Stomach (tissue), 9 donors: Measurements from ENCODE around the gene MUC21. TPM values are rescaled to one million over a fixed set of nuclear protein-coding genes. Genes with fewer than 3 reads are reported as not detected.
"Not testable (repeated sequence)": the region's sequence is repeated elsewhere in the genome, so short reads cannot be mapped to it uniquely, and the experiment has no call there.

ENCODE experiments used
- DNase-seq, 2 donors: peaks; one replicate each; pipeline versions ENCODE4 v3.0.0 to v3.0.0-alpha.2; 2013 to 2019
- H3K27ac ChIP-seq, 5 donors: fragments of 200-600 bp in 4 of 5; sonication (generic) in 4 of 5; one replicate each; pipeline ENCODE4 v1.5.1; 2013 to 2019; ENCODE audit warnings: mild to moderate bottlenecking in 1 of 5, moderate library complexity in 1 of 5
- H3K27me3 ChIP-seq, 3 donors: fragments of 200-600 bp; sonication (generic); one replicate each; pipeline ENCODE4 v1.5.1; 2017 to 2019; ENCODE audit warnings: mixed run types in 1 of 3
- H3K36me3 ChIP-seq, 4 donors: fragments of 200-600 bp; sonication (generic); 1 replicate in 3 of 4; 2 replicates in 1 of 4; pipeline ENCODE4 v1.5.1; 2016 to 2019
- H3K4me1 ChIP-seq, 4 donors: fragments of 200-600 bp; sonication (generic); one replicate each; pipeline ENCODE4 v1.5.1; 2016 to 2019
- H3K4me3 ChIP-seq, 4 donors: fragments of 200-600 bp; sonication (generic) in 3 of 4; one replicate each; pipeline ENCODE4 v1.5.1; 2016 to 2019; ENCODE audit warnings: mild to moderate bottlenecking in 1 of 4
- H3K9me3 ChIP-seq, 4 donors: fragments of 200-600 bp; sonication (generic); one replicate each; pipeline ENCODE4 v1.5.1; 2016 to 2019
- EP300 ChIP-seq: sonication (generic); formaldehyde crosslinking; IDR thresholded peaks from one replicate; pipeline ENCODE4 v1.6.1; 2017; ENCODE audit warnings: antibody characterized with exemption
- POLR2A ChIP-seq, 4 donors: fragments of 450-650 bp; IDR thresholded peaks; one replicate each; pipeline ENCODE4 v1.6.1; 2016; ENCODE audit warnings: antibody characterized with exemption in 4 of 4, control low read depth in 2 of 4, mild to moderate bottlenecking in 1 of 4, moderate library complexity in 1 of 4
- POLR2AphosphoS5 ChIP-seq, 3 donors: sonication (generic); formaldehyde crosslinking; IDR thresholded peaks; one replicate each; pipeline ENCODE4 v1.6.1; 2016; ENCODE audit warnings: antibody characterized with exemption in 3 of 3
- WGBS, 5 donors: extraction: QIAGEN DNeasy Blood & Tissue Kit in 3 of 5; methylation state at CpG; one replicate each; pipeline versions ENCODE4 v1.1.5 to v1.1.7; 2013 to 2018; 5-methylcytosine and 5-hydroxymethylcytosine counted together
- intact Hi-C: fragments of 100-400 bp; cut with DNase I; formaldehyde crosslinking; loops from one replicate; pipeline ENCODE4 v1.15.1; 2023; ENCODE audit warnings: low total_unique reads
- polyA plus RNA-seq, 3 donors: library from polyadenylated mRNA; stranded (reverse); fragments of 200-250 nt; gene quantifications; one replicate each; pipeline ENCODE4 v1.2.3, GENCODE V29; 2013
- total RNA-seq, 5 donors: library from RNA; depleted of rRNA; stranded (reverse); fragments of >200 nt; gene quantifications; one replicate each; pipeline versions ENCODE4 v1.1.0 to v1.2.3, GENCODE V29; 2014 to 2016
- TF ChIP-seq, protein P1 (sequence below), 7 experiments: fragments of 450-650 bp in 4 of 7; fragments of 200-600 bp in 3 of 7; sonication (generic) in 3 of 7; IDR thresholded peaks; one replicate each; pipeline ENCODE4 v1.5.1; 2016 to 2019; ENCODE audit warnings: antibody characterized with exemption in 7 of 7, control low read depth in 2 of 7, mild to moderate bottlenecking in 1 of 7
- donor health status: healthy with polysubstance abuse.
- donor health status: Bipolar disorder and iron deficiency.
- donor health status: healthy.

MUC21 gene
- total and polyA plus RNA-seq, 8 donors = 0.18 to 131 (median 1.6) TPM; not detected in 1

DNA sequence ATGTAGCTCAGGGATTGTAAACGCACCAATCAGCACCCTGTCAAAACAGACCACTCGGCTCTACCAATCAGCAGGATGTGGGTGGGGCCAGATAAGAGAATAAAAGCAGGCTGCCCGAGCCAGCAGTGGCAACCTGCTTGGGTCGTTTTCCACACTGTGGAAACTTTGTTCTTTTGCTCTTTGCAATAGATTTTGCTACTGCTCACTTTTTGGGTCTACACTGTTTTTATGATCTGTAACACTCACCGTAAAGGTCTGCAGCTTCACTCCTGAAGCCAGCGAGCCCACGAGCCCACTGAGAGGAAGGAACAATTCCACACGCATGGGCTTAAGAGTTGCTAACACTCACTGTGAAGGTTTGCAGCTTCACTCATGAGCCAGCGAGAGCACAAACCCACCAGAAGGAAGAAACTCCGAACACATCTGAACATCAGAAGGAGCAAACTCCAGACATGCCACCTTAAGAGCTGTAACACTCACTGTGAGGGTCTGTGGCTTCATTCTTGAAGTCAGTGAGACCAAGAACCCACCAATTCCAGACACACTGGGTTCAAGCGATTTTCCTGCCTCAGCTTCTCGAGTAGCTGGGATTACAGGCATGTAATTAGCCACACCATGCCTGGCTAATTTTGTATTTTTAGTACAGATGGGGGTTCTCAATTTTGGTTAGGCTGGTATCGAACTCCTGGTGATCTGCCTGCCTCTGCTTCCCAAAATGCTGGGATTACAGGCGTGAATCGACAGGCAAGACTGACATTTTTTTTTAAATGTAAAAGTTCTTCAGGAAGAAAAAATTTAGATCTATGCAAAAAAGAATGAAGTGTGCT lies 38.4 kb downstream of the MUC21 start:
- H3K9me3 ChIP-seq, H3K4me1 ChIP-seq, H3K36me3 ChIP-seq, H3K4me3 ChIP-seq, DNase-seq, intact Hi-C loops, H3K27ac ChIP-seq: not testable (repeated sequence)
- peaks cover 0 to 17% (median 0%) of the 10 kb centered on the region in 3 donors for H3K27me3 ChIP-seq
- 70 to 78% (median 72%) methylated on average over 15 of the region's 15 CpGs for whole genome bisulfite sequencing, 5 donors

DNA sequence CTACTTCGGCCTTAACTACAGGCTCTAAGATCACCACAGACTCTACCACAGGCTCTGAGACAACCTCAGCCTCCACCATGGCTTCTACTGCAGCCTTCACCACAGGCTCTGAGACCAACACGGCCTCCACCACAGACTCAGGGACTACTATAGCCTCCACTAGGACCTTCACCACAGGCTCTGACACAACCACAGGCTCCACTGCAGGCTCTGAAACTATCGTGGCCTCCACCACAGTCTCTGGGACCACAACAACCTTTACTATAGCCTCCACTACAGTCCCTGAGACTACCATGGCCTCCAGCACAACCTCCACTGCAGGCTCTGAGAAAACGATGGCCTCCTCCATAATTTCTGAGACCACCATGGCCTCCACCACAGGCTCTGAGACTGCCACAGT lies 42.1 kb downstream of the MUC21 start:
- no peaks in the 10 kb centered on the region for H3K9me3 ChIP-seq
- DNase-seq = no peak
- no peaks in the 10 kb centered on the region for H3K4me1 ChIP-seq
- WGBS, 5 donors = 82 to 90% (median 87%) methylated on average over 4 of the region's 4 CpGs
- no peak for TF ChIP-seq POLR2AphosphoS5 (IDR thresholded peaks at IDR 0.05)
- TF ChIP-seq, protein P1, sequence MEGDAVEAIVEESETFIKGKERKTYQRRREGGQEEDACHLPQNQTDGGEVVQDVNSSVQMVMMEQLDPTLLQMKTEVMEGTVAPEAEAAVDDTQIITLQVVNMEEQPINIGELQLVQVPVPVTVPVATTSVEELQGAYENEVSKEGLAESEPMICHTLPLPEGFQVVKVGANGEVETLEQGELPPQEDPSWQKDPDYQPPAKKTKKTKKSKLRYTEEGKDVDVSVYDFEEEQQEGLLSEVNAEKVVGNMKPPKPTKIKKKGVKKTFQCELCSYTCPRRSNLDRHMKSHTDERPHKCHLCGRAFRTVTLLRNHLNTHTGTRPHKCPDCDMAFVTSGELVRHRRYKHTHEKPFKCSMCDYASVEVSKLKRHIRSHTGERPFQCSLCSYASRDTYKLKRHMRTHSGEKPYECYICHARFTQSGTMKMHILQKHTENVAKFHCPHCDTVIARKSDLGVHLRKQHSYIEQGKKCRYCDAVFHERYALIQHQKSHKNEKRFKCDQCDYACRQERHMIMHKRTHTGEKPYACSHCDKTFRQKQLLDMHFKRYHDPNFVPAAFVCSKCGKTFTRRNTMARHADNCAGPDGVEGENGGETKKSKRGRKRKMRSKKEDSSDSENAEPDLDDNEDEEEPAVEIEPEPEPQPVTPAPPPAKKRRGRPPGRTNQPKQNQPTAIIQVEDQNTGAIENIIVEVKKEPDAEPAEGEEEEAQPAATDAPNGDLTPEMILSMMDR (IDR thresholded peaks at IDR 0.05) = no peak
- TF ChIP-seq EP300 = no peak
- TF ChIP-seq POLR2A (IDR thresholded peaks at IDR 0.05) = no peak
- intact Hi-C loops = no loop called here
- H3K27me3 ChIP-seq = peaks cover 0 to 41% (median 0%) of the 10 kb centered on the region in 3 donors
- no peak overlapping the region for H3K27ac ChIP-seq
- no peaks in the 10 kb centered on the region for H3K36me3 ChIP-seq
- H3K4me3 ChIP-seq = no peak overlapping the region

DNA sequence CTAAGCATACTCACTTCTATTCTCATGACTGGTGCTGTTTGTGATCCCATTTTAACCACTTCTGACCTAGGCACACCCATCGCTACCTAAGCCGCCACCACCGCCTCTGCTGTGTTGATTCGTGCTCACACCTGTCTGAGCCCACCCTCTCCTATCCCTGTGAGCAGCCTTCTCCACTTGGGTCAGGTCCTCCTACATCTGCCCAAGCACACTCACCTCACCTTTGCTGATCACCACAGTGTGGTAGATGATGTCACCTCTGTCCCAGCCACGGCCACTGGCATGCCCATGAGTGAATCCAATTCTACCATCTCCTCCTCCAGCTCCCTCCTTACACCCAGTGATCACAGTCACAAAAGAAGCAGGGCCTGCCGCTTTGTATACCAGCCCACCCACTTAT lies 47.6 kb downstream of the MUC21 start:
- TF ChIP-seq POLR2AphosphoS5 (IDR thresholded peaks at IDR 0.05) = no peak
- TF ChIP-seq, protein P1 (IDR thresholded peaks at IDR 0.05) = no peak
- TF ChIP-seq POLR2A (IDR thresholded peaks at IDR 0.05) = no peak
- TF ChIP-seq EP300 = no peak
- no peaks in the 10 kb centered on the region for H3K36me3 ChIP-seq
- no peak overlapping the region for H3K4me3 ChIP-seq
- 84 to 95% (median 94%) methylated on average over 6 of the region's 6 CpGs for WGBS, 5 donors
- peaks cover 0 to 10% (median 3%) of the 10 kb centered on the region in 4 donors for H3K4me1 ChIP-seq
- DNase-seq = no peak
- no peaks in the 10 kb centered on the region for H3K9me3 ChIP-seq
- intact Hi-C loops = no loop called here
- peaks cover 0 to 32% (median 0%) of the 10 kb centered on the region in 3 donors for H3K27me3 ChIP-seq
- H3K27ac ChIP-seq = no peak overlapping the region

DNA sequence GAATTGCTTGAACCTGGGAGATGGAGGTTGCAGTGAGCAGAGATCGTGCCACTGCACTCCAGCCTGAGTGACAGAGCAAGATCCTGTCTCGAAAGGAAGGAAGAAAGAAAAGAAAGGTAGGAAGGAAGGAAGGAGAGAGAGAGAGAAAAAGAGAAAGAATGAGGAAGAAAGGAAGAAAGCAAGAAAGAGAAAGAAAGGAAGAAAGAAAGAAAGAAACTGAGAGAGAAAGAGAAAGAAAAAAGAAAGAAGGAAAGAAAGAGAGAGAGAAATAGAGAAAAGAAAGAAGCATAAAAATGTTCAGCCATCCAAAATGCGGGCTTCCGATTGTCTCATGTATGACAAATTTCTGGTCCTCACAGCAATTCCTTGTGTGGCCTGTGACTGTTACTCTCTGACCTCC lies 49.6 kb downstream of the MUC21 start:
- 89 to 96% (median 94%) methylated on average over 4 of the region's 4 CpGs for WGBS, 5 donors
- Histone ChIP-seq H3K9me3 (no peaks in the 10 kb centered on the region), H3K4me3 (no peak overlapping the region), H3K4me1 (peaks cover 8 to 29% (median 22%) of the 10 kb centered on the region in 4 donors), H3K27ac (no peak overlapping the region), H3K36me3 (no peaks in the 10 kb centered on the region), H3K27me3 (peaks cover 0 to 14% (median 0%) of the 10 kb centered on the region in 3 donors)
- TF ChIP-seq POLR2A (IDR thresholded peaks at IDR 0.05) (no peak), POLR2AphosphoS5 (IDR thresholded peaks at IDR 0.05) (no peak), EP300 (no peak)
- TF ChIP-seq, protein P1 (IDR thresholded peaks at IDR 0.05) = no peak
- intact Hi-C loops = no loop called here
- DNase-seq = no peak
